NCI-H774 (cell line): ENCODE measurements around the gene PHAF1.

Experiments
- DNase-seq: peaks from one replicate; lab custom pipeline; 2025; lab: John Stamatoyannopoulos, UW

The PHAF1 gene

GRCh38 chr16:67109407-67110135 is at the start of gene PHAF1:
PHAF1 (plus strand) TSS chr16:67109941; CDS start chr16:67110176, 235 bp downstream.
- DNase-seq, result peak; percentile 73

- no peak for DNase-seq
Observed at GRCh38 chr16:67063008-67063407, 46.7 kb upstream of the PHAF1 start.

GRCh38 chr16:67068212-67068753 is 41.5 kb upstream of the PHAF1 start:
- DNase-seq, result no peak

GRCh38 chr16:67071476-67072048 is 38.2 kb upstream of the PHAF1 start:
- no peak for DNase-seq

GRCh38 chr16:67075331-67075730 is 34.4 kb upstream of the PHAF1 start:
- no peak for DNase-seq

- DNase-seq, result no peak
Observed at GRCh38 chr16:67077871-67078270, 31.9 kb upstream of the PHAF1 start.

GRCh38 chr16:67082100-67082499 is 27.6 kb upstream of the PHAF1 start:
- no peak for DNase-seq

GRCh38 chr16:67082891-67083290 is 26.9 kb upstream of the PHAF1 start:
- no peak for DNase-seq

- DNase-seq, result no peak
Observed at GRCh38 chr16:67084345-67085028, 25.3 kb upstream of the PHAF1 start.

- DNase-seq, result no peak
Observed at GRCh38 chr16:67086822-67087221, 22.9 kb upstream of the PHAF1 start.

GRCh38 chr16:67087291-67087690 is 22.4 kb upstream of the PHAF1 start:
- DNase-seq, result no peak

- no peak for DNase-seq
Observed at GRCh38 chr16:67087803-67088202, 21.9 kb upstream of the PHAF1 start.

- DNase-seq, result no peak
Observed at GRCh38 chr16:67088551-67088950, 21.2 kb upstream of the PHAF1 start.

- no peak for DNase-seq
Observed at GRCh38 chr16:67089101-67089500, 20.6 kb upstream of the PHAF1 start.

GRCh38 chr16:67091906-67092566 is 17.7 kb upstream of the PHAF1 start:
- DNase-seq, result no peak

GRCh38 chr16:67093098-67093726 is 16.5 kb upstream of the PHAF1 start:
- no peak for DNase-seq

GRCh38 chr16:67098599-67098998 is 11.1 kb upstream of the PHAF1 start:
- DNase-seq, result no peak

- DNase-seq, result no peak
Observed at GRCh38 chr16:67100569-67101310, 9.0 kb upstream of the PHAF1 start.

- DNase-seq, result no peak
Observed at GRCh38 chr16:67101311-67102082, 8.2 kb upstream of the PHAF1 start.

- DNase-seq, result no peak
Observed at GRCh38 chr16:67104061-67104460, 5.7 kb upstream of the PHAF1 start.
